GM23338 (cell line): ENCODE results near the gene TBX22. TPM values are rescaled to one million over a fixed set of nuclear protein-coding genes. Genes with fewer than 3 reads are reported as not detected.

Experiments used
- ATAC-seq: fragments of 200-7000 bp; cut with Tn5 transposase; 3 replicates; pipeline ENCODE4 v1.9.1; 2020
- DNase-seq: peaks from one replicate; pipeline ENCODE4 v3.0.0-alpha.2; 2015; ENCODE audit warnings: low spot score
- H2AFZ ChIP-seq: fragments of 200-600 bp; sonication (generic); 2 replicates; pipeline ENCODE4 v1.8.0; 2016; ENCODE audit warnings: antibody characterized with exemption, mild to moderate bottlenecking, moderate library complexity
- H3F3A ChIP-seq: fragments of 200-600 bp; sonication (generic); replicated peaks from 2 replicates; pipeline ENCODE4 v1.8.0; 2017; ENCODE audit warnings: antibody characterized with exemption, mixed run types, low read depth
- H3K27ac ChIP-seq: fragments of 200-600 bp; sonication (generic); 2 replicates; pipeline ENCODE4 v1.6.1; 2016; ENCODE audit warnings: low read depth
- H3K27me3 ChIP-seq: fragments of 200-600 bp; sonication (generic); 2 replicates; pipeline ENCODE4 v1.8.0; 2016; ENCODE audit warnings: mild to moderate bottlenecking, mixed run types, moderate library complexity; ENCODE audit not compliant: insufficient read depth
- H3K36me3 ChIP-seq: fragments of 200-600 bp; sonication (generic); 2 replicates; pipeline ENCODE4 v1.8.0; 2016; ENCODE audit warnings: mild to moderate bottlenecking; ENCODE audit not compliant: insufficient read depth
- H3K4me1 ChIP-seq: fragments of 200-600 bp; sonication (generic); 2 replicates; pipeline ENCODE4 v1.8.0; 2016; ENCODE audit warnings: mild to moderate bottlenecking, moderate library complexity; ENCODE audit not compliant: insufficient read depth
- H3K4me2 ChIP-seq: fragments of 200-600 bp; sonication (generic); 2 replicates; pipeline ENCODE4 v1.7.1; 2017; ENCODE audit warnings: mixed run types
- H3K4me3 ChIP-seq: fragments of 200-600 bp; sonication (generic); 2 replicates; pipeline ENCODE4 v1.6.1; 2016; ENCODE audit warnings: mixed run types
- H3K79me2 ChIP-seq: fragments of 200-600 bp; sonication (generic); replicated peaks from 2 replicates; pipeline ENCODE4 v1.8.0; 2017; ENCODE audit warnings: mild to moderate bottlenecking; ENCODE audit not compliant: insufficient read depth
- H3K9me2 ChIP-seq: fragments of 200-600 bp; sonication (generic); 2 replicates; pipeline ENCODE4 v1.8.0; 2017; ENCODE audit not compliant: insufficient read depth
- H4K20me1 ChIP-seq: fragments of 200-600 bp; sonication (generic); replicated peaks from 2 replicates; pipeline ENCODE4 v1.8.0; 2017; ENCODE audit warnings: mild to moderate bottlenecking; ENCODE audit not compliant: insufficient read depth
- H3K27ac Mint-ChIP-seq: 2 replicates; pipeline ENCODE4 v1.8.0; 2020; ENCODE audit warnings: inconsistent platforms, mild to moderate bottlenecking, moderate library complexity, mixed read lengths
- H3K27me3 Mint-ChIP-seq: 3 replicates; pipeline ENCODE4 v1.8.0; 2022; ENCODE audit warnings: low read depth, mild to moderate bottlenecking, moderate library complexity, mixed read lengths, inconsistent platforms; ENCODE audit not compliant: insufficient read depth, poor library complexity
- H3K36me3 Mint-ChIP-seq: 3 replicates; pipeline ENCODE4 v1.8.0; 2021; ENCODE audit warnings: low read depth, mild to moderate bottlenecking, inconsistent platforms, moderate library complexity, mixed read lengths
- H3K4me1 Mint-ChIP-seq: 3 replicates; pipeline ENCODE4 v1.8.0; 2020; ENCODE audit warnings: mild to moderate bottlenecking, inconsistent platforms, mixed read lengths
- H3K4me3 Mint-ChIP-seq: 3 replicates; pipeline ENCODE4 v1.8.0; 2021; ENCODE audit warnings: moderate library complexity, mild to moderate bottlenecking, inconsistent platforms, mixed read lengths
- H3K9me3 Mint-ChIP-seq: 3 replicates; pipeline ENCODE4 v1.8.0; 2020; ENCODE audit warnings: moderate library complexity, mild to moderate bottlenecking, inconsistent platforms, mixed read lengths
- CREB1 ChIP-seq: fragments of 250-450 bp; sonication (Bioruptor Pico); IDR thresholded peaks from 2 replicates; pipeline ENCODE4 v1.5.0; 2020; ENCODE audit warnings: low read depth, mild to moderate bottlenecking, moderate library complexity
- CTCF ChIP-seq, 2 experiments: fragments of 200-600 bp in 1 of 2; sonication (generic) in 1 of 2; conservative IDR thresholded peaks; 2 replicates each; pipeline versions ENCODE4 v1.5.1 to v1.6.1; 2016 to 2017; ENCODE audit warnings: antibody characterized with exemption in 2 of 2, low read depth in 2 of 2, mild to moderate bottlenecking in 2 of 2, moderate library complexity in 1 of 2
- ETS1 ChIP-seq: IDR thresholded peaks from 2 replicates; pipeline ENCODE4 v1.6.1; 2016; ENCODE audit warnings: antibody characterized with exemption
- EZH2 ChIP-seq: fragments of 200-600 bp; sonication (generic); IDR thresholded peaks from one replicate; pipeline ENCODE4 v1.8.0; 2017; ENCODE audit warnings: antibody characterized with exemption, mild to moderate bottlenecking, low read depth; ENCODE audit not compliant: unreplicated experiment
- EZH2phosphoT487 ChIP-seq: fragments of 200-600 bp; sonication (generic); IDR thresholded peaks from one replicate; pipeline ENCODE4 v1.8.1; 2018; ENCODE audit warnings: antibody characterized with exemption; ENCODE audit not compliant: unreplicated experiment
- JUNB ChIP-seq: IDR thresholded peaks from one replicate; pipeline ENCODE4 v1.6.1; 2016; ENCODE audit warnings: antibody characterized with exemption; ENCODE audit not compliant: unreplicated experiment
- NANOG ChIP-seq: IDR thresholded peaks from 2 replicates; pipeline ENCODE4 v1.6.1; 2016; ENCODE audit warnings: antibody characterized with exemption, borderline replicate concordance
- POLR2AphosphoS5 ChIP-seq: IDR thresholded peaks from 2 replicates; pipeline ENCODE4 v1.6.1; 2016; ENCODE audit warnings: antibody characterized with exemption, low read depth
- REST ChIP-seq: IDR thresholded peaks from one replicate; pipeline ENCODE4 v1.6.1; 2018; ENCODE audit warnings: antibody characterized with exemption; ENCODE audit not compliant: unreplicated experiment
- STAT1 ChIP-seq: IDR thresholded peaks from one replicate; pipeline ENCODE4 v1.6.1; 2016; ENCODE audit warnings: antibody characterized with exemption; ENCODE audit not compliant: unreplicated experiment
- ZNF114 ChIP-seq: fragments of 250-450 bp; sonication (Bioruptor Pico); IDR thresholded peaks from 2 replicates; pipeline ENCODE4 v1.5.0; 2020; ENCODE audit warnings: mild to moderate bottlenecking, moderate library complexity
- ZNF331 ChIP-seq: fragments of 250-450 bp; sonication (Bioruptor Pico); IDR thresholded peaks from 2 replicates; pipeline ENCODE4 v1.5.0; 2020; ENCODE audit warnings: low read depth, mild to moderate bottlenecking, moderate library complexity
- ZNF462 ChIP-seq: fragments of 250-450 bp; sonication (Bioruptor Pico); IDR thresholded peaks from 2 replicates; pipeline ENCODE4 v1.5.0; 2020; ENCODE audit warnings: mild to moderate bottlenecking, moderate library complexity
- polyA plus RNA-seq: library from polyadenylated mRNA; unstranded; fragments of >200 nt; fragmentation: Nextera tagmentation; extraction: Ambion mirVana; gene quantifications from 2 replicates; pipeline ENCODE4 v1.2.1, GENCODE V29; 2016
- total RNA-seq: library from RNA; depleted of rRNA; stranded (reverse); fragments of >200 nt; shearing (Covaris generic); gene quantifications from 2 replicates; pipeline ENCODE4 v1.2.3, GENCODE V29; 2014

TBX22 gene
- total and polyA plus RNA-seq, 2 experiments from 2014 or later = 0.24 to 0.52 TPM

GRCh38 chrX:80022363-80023031 lies 7.9 kb downstream of the TBX22 start:
- Histone ChIP-seq H3K79me2 (no peaks in the 10 kb centered on the region), H3K4me2 (peak overlapping the region; percentile 77), H3K27ac (no peak overlapping the region), H2AFZ (peak overlapping the region; percentile 76), H3K27me3 (peaks cover 6% of the 10 kb centered on the region), H3K36me3 (no peaks in the 10 kb centered on the region), H3F3A (no peaks in the 10 kb centered on the region), H3K4me1 (no peaks in the 10 kb centered on the region), H3K4me3 (peak overlapping the region; percentile 59), H4K20me1 (no peaks in the 10 kb centered on the region), H3K9me2 (no peaks in the 10 kb centered on the region)
- H3K27me3 Mint-ChIP-seq = peaks cover 7% of the 10 kb centered on the region
- H3K27ac Mint-ChIP-seq = no peak overlapping the region
- H3K4me1 Mint-ChIP-seq = peaks cover 8% of the 10 kb centered on the region; the same call in 2 of the 3 replicates
- DNase-seq = peak; percentile 48
- TF ChIP-seq STAT1 (no peak), EZH2 (no peak), CREB1 (no peak), REST (no peak), ZNF331 (CRISPR knock-in tag) (no peak), ZNF114 (CRISPR knock-in tag) (no peak), CTCF (conservative IDR thresholded peaks at IDR 0.05; ENCODE audit: low read depth in 2 of 2) (no peak), EZH2phosphoT487 (no peak), NANOG (no peak), POLR2AphosphoS5 (no peak), ETS1 (no peak), JUNB (no peak), ZNF462 (CRISPR knock-in tag) (no peak)
- peak; percentile 82 for ATAC-seq
- H3K9me3 Mint-ChIP-seq = no peaks in the 10 kb centered on the region; the same call in 2 of the 3 replicates
- H3K4me3 Mint-ChIP-seq = peak overlapping the region; percentile 81
- no peaks in the 10 kb centered on the region for H3K36me3 Mint-ChIP-seq
